HG03196 (cell line): ENCODE results near the gene YES1.
"Not testable (repeated sequence)": the region's sequence is repeated elsewhere in the genome, so short reads cannot be mapped to it uniquely, and the experiment has no call there.

Experiments used
- ATAC-seq: cut with Tn5 transposase; IDR thresholded peaks from one replicate; pipeline ENCODE4 v1.9.1; 2021; ENCODE audit not compliant: unreplicated experiment

Gene YES1

GRCh38 chr18:730692-731091 lies 81.3 kb downstream of the YES1 start:
- ATAC-seq, result no peak

GRCh38 chr18:730120-730519 lies 81.9 kb downstream of the YES1 start:
- ATAC-seq, result not testable (repeated sequence)

GRCh38 chr18:725646-726045 lies 86.4 kb downstream of the YES1 start:
- no peak for ATAC-seq

- no peak for ATAC-seq
Measured at GRCh38 chr18:723541-724080, 88.4 kb downstream of the YES1 start.

GRCh38 chr18:717003-717402 lies 95.0 kb downstream of the YES1 start:
- ATAC-seq, result no peak

GRCh38 chr18:715626-716025 lies 96.4 kb downstream of the YES1 start:
- no peak for ATAC-seq

- no peak for ATAC-seq
Measured at GRCh38 chr18:713135-713490, 98.9 kb downstream of the YES1 start.

- peak; percentile 87 for ATAC-seq
Measured at GRCh38 chr18:712401-713134, 99.5 kb downstream of the YES1 start, which contains the start of gene ENOSF1. Gene ENOSF1, minus strand, starts transcription at chr18:712630. Its CDS starts 43 bp downstream, at chr18:712587.

GRCh38 chr18:711657-712400 lies 100.2 kb downstream of the YES1 start:
- ATAC-seq, result peak; percentile 51

- ATAC-seq, result peak; percentile 13
Measured at GRCh38 chr18:711310-711656, 100.8 kb downstream of the YES1 start.

GRCh38 chr18:710418-711300 lies 101.4 kb downstream of the YES1 start:
- ATAC-seq, result no peak

- ATAC-seq, result no peak
Measured at GRCh38 chr18:709771-710170, 102.3 kb downstream of the YES1 start.

GRCh38 chr18:708096-708495 lies 103.9 kb downstream of the YES1 start:
- no peak for ATAC-seq

- no peak for ATAC-seq
Measured at GRCh38 chr18:706405-706804, 105.6 kb downstream of the YES1 start.

- no peak for ATAC-seq
Measured at GRCh38 chr18:703213-703967, 108.7 kb downstream of the YES1 start.

GRCh38 chr18:697800-698199 lies 114.2 kb downstream of the YES1 start:
- ATAC-seq, result no peak

GRCh38 chr18:697012-697411 lies 115.0 kb downstream of the YES1 start:
- no peak for ATAC-seq

- no peak for ATAC-seq
Measured at GRCh38 chr18:693466-694187, 118.4 kb downstream of the YES1 start.

- ATAC-seq, result no peak
Measured at GRCh38 chr18:692824-693223, 119.2 kb downstream of the YES1 start.

GRCh38 chr18:688323-688722 lies 123.7 kb downstream of the YES1 start:
- no peak for ATAC-seq
